Tibial nerve (tissue), 4 donors: ENCODE results near the gene NOSIP. TPM values are rescaled to one million over a fixed set of nuclear protein-coding genes. Genes with fewer than 3 reads are reported as not detected.

ENCODE experiments used
- DNase-seq, 2 donors: peaks; one replicate each; pipeline ENCODE4 v3.0.0-alpha.2; 2019; ENCODE audit warnings: low spot score in 2 of 2
- H3K27ac ChIP-seq, 4 donors: fragments of 200-600 bp; sonication (generic) in 3 of 4; one replicate each; pipeline ENCODE4 v1.5.1; 2017 to 2019; ENCODE audit warnings: mild to moderate bottlenecking in 1 of 4
- H3K27me3 ChIP-seq, 2 donors: fragments of 200-600 bp; sonication (generic) in 1 of 2; one replicate each; pipeline versions ENCODE4 v1.5.1 to v1.6.0; 2017 to 2019
- H3K36me3 ChIP-seq, 3 donors: fragments of 200-600 bp; sonication (generic); one replicate each; pipeline ENCODE4 v1.5.1; 2018 to 2019
- H3K4me1 ChIP-seq, 4 donors: fragments of 200-600 bp; sonication (generic) in 3 of 4; one replicate each; pipeline ENCODE4 v1.5.1; 2017 to 2019
- H3K4me3 ChIP-seq, 4 donors: fragments of 200-600 bp; sonication (generic) in 3 of 4; one replicate each; pipeline ENCODE4 v1.5.1; 2017 to 2019; ENCODE audit warnings: mild to moderate bottlenecking in 1 of 4, moderate library complexity in 1 of 4
- H3K9me3 ChIP-seq, 4 donors: fragments of 200-600 bp; sonication (generic) in 3 of 4; one replicate each; pipeline ENCODE4 v1.5.1; 2017 to 2019
- EP300 ChIP-seq, 2 donors: sonication (generic); formaldehyde crosslinking; IDR thresholded peaks; one replicate each; pipeline ENCODE4 v1.6.1; 2017; ENCODE audit warnings: antibody characterized with exemption in 2 of 2, mild to moderate bottlenecking in 1 of 2
- POLR2A ChIP-seq, 2 donors: fragments of 450-650 bp; IDR thresholded peaks; one replicate each; pipeline ENCODE4 v1.6.1; 2017; ENCODE audit warnings: antibody characterized with exemption in 2 of 2, mild to moderate bottlenecking in 2 of 2, moderate library complexity in 2 of 2
- WGBS, 2 donors: methylation state at CpG; one replicate each; pipeline ENCODE4 v1.1.5; 2018; 5-methylcytosine and 5-hydroxymethylcytosine counted together
- total RNA-seq, 4 donors: library from RNA; depleted of rRNA; stranded (reverse); fragments of >200 nt; gene quantifications; one replicate each; pipeline ENCODE4 v1.1.0, GENCODE V29; 2016
- TF ChIP-seq, protein P1 (sequence below), 5 experiments: fragments of 200-600 bp in 3 of 5; fragments of 450-650 bp in 2 of 5; sonication (generic) in 3 of 5; IDR thresholded peaks; one replicate each; pipeline ENCODE4 v1.5.1; 2016 to 2019; ENCODE audit warnings: antibody characterized with exemption in 5 of 5, mild to moderate bottlenecking in 3 of 5, moderate library complexity in 2 of 5

NOSIP gene
- total RNA-seq, 4 donors from 2014 or later = 43.0 to 83.1 (median 71.9) TPM

- WGBS, 2 donors = 92 to 94% methylated on average over 13 of the region's 13 CpGs
Measured at GRCh38 chr19:49539192-49539952, 41.0 kb downstream of the NOSIP start.

GRCh38 chr19:49538643-49539042 is 41.7 kb downstream of the NOSIP start:
- 87% methylated on average over 5 of the region's 5 CpGs for WGBS, 2 donors
- H3K36me3 ChIP-seq = peaks cover 0 to 61% (median 0%) of the 10 kb centered on the region in 3 donors
- no peak overlapping the region for H3K27ac ChIP-seq
- no peak overlapping the region for H3K4me3 ChIP-seq
- DNase-seq = no peak
- H3K27me3 ChIP-seq = no peaks in the 10 kb centered on the region
- H3K9me3 ChIP-seq = no peaks in the 10 kb centered on the region
- H3K4me1 ChIP-seq = peaks cover 0 to 13% (median under 1%) of the 10 kb centered on the region in 4 donors
- TF ChIP-seq, protein P1, sequence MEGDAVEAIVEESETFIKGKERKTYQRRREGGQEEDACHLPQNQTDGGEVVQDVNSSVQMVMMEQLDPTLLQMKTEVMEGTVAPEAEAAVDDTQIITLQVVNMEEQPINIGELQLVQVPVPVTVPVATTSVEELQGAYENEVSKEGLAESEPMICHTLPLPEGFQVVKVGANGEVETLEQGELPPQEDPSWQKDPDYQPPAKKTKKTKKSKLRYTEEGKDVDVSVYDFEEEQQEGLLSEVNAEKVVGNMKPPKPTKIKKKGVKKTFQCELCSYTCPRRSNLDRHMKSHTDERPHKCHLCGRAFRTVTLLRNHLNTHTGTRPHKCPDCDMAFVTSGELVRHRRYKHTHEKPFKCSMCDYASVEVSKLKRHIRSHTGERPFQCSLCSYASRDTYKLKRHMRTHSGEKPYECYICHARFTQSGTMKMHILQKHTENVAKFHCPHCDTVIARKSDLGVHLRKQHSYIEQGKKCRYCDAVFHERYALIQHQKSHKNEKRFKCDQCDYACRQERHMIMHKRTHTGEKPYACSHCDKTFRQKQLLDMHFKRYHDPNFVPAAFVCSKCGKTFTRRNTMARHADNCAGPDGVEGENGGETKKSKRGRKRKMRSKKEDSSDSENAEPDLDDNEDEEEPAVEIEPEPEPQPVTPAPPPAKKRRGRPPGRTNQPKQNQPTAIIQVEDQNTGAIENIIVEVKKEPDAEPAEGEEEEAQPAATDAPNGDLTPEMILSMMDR (IDR thresholded peaks at IDR 0.05) = no peak
- TF ChIP-seq POLR2A (IDR thresholded peaks at IDR 0.05) = no peak
- no peak for TF ChIP-seq EP300 (IDR thresholded peaks at IDR 0.05)

More at GRCh38 chr19:49539192-49539952, 41.0 kb downstream of the NOSIP start:
- Histone ChIP-seq H3K36me3 (peaks cover 0 to 61% (median 0%) of the 10 kb centered on the region in 3 donors), H3K4me1 (peaks cover 0 to 6% (median 0%) of the 10 kb centered on the region in 4 donors), H3K4me3 (no peak overlapping the region), H3K27me3 (no peaks in the 10 kb centered on the region), H3K27ac (no peak overlapping the region), H3K9me3 (no peaks in the 10 kb centered on the region)
- TF ChIP-seq POLR2A (IDR thresholded peaks at IDR 0.05) (no peak), EP300 (IDR thresholded peaks at IDR 0.05) (no peak)
- TF ChIP-seq, protein P1 (IDR thresholded peaks at IDR 0.05) = no peak
- no peak for DNase-seq

- Histone ChIP-seq H3K4me3 (no peak overlapping the region), H3K27ac (no peak overlapping the region), H3K4me1 (peaks cover 0 to 21% (median 4%) of the 10 kb centered on the region in 4 donors), H3K36me3 (peaks cover 0 to 47% (median 0%) of the 10 kb centered on the region in 3 donors), H3K9me3 (no peaks in the 10 kb centered on the region), H3K27me3 (no peaks in the 10 kb centered on the region)
- 83 to 87% methylated on average over 15 to 22 of the region's 22 CpGs for WGBS, 2 donors
- TF ChIP-seq EP300 (IDR thresholded peaks at IDR 0.05) (no peak), POLR2A (IDR thresholded peaks at IDR 0.05) (no peak)
- TF ChIP-seq, protein P1 (IDR thresholded peaks at IDR 0.05) = no peak
- DNase-seq = no peak
Measured at GRCh38 chr19:49536921-49537462, 43.4 kb downstream of the NOSIP start.

GRCh38 chr19:49534632-49535385 is 45.5 kb downstream of the NOSIP start:
- WGBS, 2 donors = 65% methylated on average over 8 of the region's 8 CpGs
- peak overlapping the region in 1 of 4 donors; percentile 73 for H3K27ac ChIP-seq

More at GRCh38 chr19:49534632-49535385, 45.5 kb downstream of the NOSIP start:
- peaks cover 0 to 21% (median 4%) of the 10 kb centered on the region in 4 donors for H3K4me1 ChIP-seq
- peak overlapping the region in 1 of 4 donors; percentile 61 for H3K4me3 ChIP-seq
- H3K27me3 ChIP-seq = no peaks in the 10 kb centered on the region
- DNase-seq = no peak
- TF ChIP-seq EP300 (IDR thresholded peaks at IDR 0.05) (no peak), POLR2A (IDR thresholded peaks at IDR 0.05) (no peak)
- TF ChIP-seq, protein P1 (IDR thresholded peaks at IDR 0.05) = no peak
- H3K9me3 ChIP-seq = no peaks in the 10 kb centered on the region
- peaks cover 0 to 42% (median 0%) of the 10 kb centered on the region in 3 donors for H3K36me3 ChIP-seq
